ENCODE results near the gene GPR146. TPM values are rescaled to one million over a fixed set of nuclear protein-coding genes. Genes with fewer than 3 reads are reported as not detected.

The GPR146 gene
- total and polyA plus RNA-seq, 4 experiments from 2014 or later = 8.8 to 22.2 (median 10.1) TPM

DNA sequence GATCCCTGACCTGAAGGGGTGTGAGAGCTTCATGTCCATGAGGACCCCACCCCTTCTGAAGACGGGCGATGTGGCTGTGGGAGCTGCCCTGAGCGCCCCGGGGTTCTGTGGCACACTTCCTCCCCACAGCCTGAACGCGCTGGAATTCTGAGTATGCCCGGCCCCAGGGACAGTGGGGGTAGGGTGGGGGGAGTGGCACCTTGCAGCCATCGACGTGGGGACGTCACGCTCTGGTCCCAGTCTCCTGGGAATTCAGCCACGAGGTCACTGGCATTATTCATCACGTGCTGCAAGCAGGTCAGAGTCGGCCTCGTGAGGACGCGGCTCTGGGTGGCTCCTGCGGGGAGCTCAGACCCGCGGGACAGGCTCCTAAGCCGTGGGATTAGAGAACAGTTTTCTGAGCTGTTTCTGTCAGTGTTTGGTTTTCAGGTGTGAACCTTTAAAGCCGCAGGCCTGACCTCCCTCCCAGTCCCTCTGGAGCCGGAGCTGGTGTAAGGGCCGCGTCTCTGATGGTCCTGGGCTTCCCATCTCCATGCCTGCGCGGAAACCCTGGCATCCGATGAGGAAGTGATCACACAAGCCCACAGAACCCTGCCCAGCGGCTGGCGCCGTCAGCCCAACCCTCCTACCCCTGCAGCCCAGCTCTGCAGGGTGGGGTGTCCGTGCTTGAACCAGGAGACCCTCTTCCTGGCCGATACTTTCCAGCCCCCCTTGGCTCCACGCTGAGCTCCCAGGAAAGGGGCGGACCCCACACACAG is 16.1 kb downstream of the GPR146 start:
- peaks cover 21% of the 10 kb centered on the region for H3K4me1 ChIP-seq (ENCODE audit: insufficient read depth, low read length)
- ChIA-PET CTCF (ENCODE audit: partially characterized antibody) (interaction anchor here (1.3 to 11.9 kb wide), 2 partner anchors 8 to 65 kb away, joined by 4 to 359 read pairs; no protein-coding TSS in a partner anchor), POLR2A (ENCODE audit: partially characterized antibody) (interaction anchor here (0.7 to 1.2 kb wide), 3 partner anchors 13 to 85 kb away, joined by 3 to 5 read pairs (median 3); partner anchors contain the start of genes COX19 and GPR146)
- no peaks in the 10 kb centered on the region for H3K27me3 ChIP-seq (ENCODE audit: insufficient read depth, low read length)
- no peaks in the 10 kb centered on the region for H3K9me3 Mint-ChIP-seq
- no peak overlapping the region for H3K27ac Mint-ChIP-seq
- peaks cover 9 to 40% (median 21%) of the 10 kb centered on the region in 4 donors for H3K4me1 Mint-ChIP-seq
- H3K36me3 ChIP-seq (ENCODE audit: insufficient read depth, low read length) = no peaks in the 10 kb centered on the region
- H3K27ac ChIP-seq (ENCODE audit: low read depth, low read length) = no peak overlapping the region
- H3K4me3 Mint-ChIP-seq = no peak overlapping the region
- H3K27me3 Mint-ChIP-seq = no peaks in the 10 kb centered on the region
- DNase-seq = no peak
- H3K4me3 ChIP-seq (ENCODE audit: low read length in 2 of 2) = no peak overlapping the region
- intact Hi-C loops (cut with micrococcal nuclease) = no loop called here
- no peaks in the 10 kb centered on the region for H3K9me3 ChIP-seq (ENCODE audit: control insufficient read depth in 1 of 2, low read length in 2 of 2)
- H3K36me3 Mint-ChIP-seq = peaks cover 3 to 5% of the 10 kb centered on the region in 2 donors

DNA sequence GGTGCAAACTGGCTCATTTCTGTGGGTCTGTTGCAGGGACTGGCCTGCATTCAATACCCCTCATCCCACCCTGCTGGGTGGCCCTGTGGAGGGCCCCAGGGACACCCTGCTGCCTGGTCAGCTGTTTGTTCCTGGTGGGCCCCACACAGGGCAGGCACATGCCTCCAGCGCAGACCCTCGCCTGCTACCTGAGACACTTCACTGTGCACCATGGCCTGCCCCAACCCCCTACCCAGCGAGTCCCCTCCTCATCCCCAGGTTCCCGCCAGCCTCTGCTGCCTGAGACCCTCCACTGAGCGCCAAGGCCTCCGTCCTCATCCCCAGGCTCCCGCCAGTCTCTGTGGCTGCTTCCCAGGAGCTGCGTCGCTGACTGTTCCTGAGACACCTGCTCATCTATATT is 16.8 kb downstream of the GPR146 start:
- peak overlapping the region in 1 of 8 donors; percentile 26 for H3K4me3 Mint-ChIP-seq
- no peaks in the 10 kb centered on the region for H3K9me3 Mint-ChIP-seq
- H3K36me3 Mint-ChIP-seq = peaks cover 3 to 5% of the 10 kb centered on the region in 2 donors
- Histone ChIP-seq H3K9me3 (ENCODE audit: control insufficient read depth in 1 of 2, low read length in 2 of 2) (no peaks in the 10 kb centered on the region), H3K27me3 (ENCODE audit: insufficient read depth, low read length) (no peaks in the 10 kb centered on the region), H3K36me3 (ENCODE audit: insufficient read depth, low read length) (no peaks in the 10 kb centered on the region), H3K27ac (ENCODE audit: low read depth, low read length) (no peak overlapping the region), H3K4me1 (ENCODE audit: insufficient read depth, low read length) (peaks cover 21% of the 10 kb centered on the region), H3K4me3 (ENCODE audit: low read length in 2 of 2) (no peak overlapping the region)
- no peaks in the 10 kb centered on the region for H3K27me3 Mint-ChIP-seq
- ChIA-PET CTCF (ENCODE audit: partially characterized antibody) (interaction anchor here (0.9 to 11.9 kb wide), 2 partner anchors 13 to 66 kb away, joined by 3 to 359 read pairs; no protein-coding TSS in a partner anchor), POLR2A (ENCODE audit: partially characterized antibody) (interaction anchor here (1.2 kb wide), 1 partner anchor 86 kb away, joined by 3 read pairs; the partner anchor contains the start of gene COX19)
- no peak for DNase-seq
- no peak overlapping the region for H3K27ac Mint-ChIP-seq
- intact Hi-C loops (cut with micrococcal nuclease) = no loop called here
- peaks cover 12 to 39% (median 20%) of the 10 kb centered on the region in 4 donors for H3K4me1 Mint-ChIP-seq

DNA sequence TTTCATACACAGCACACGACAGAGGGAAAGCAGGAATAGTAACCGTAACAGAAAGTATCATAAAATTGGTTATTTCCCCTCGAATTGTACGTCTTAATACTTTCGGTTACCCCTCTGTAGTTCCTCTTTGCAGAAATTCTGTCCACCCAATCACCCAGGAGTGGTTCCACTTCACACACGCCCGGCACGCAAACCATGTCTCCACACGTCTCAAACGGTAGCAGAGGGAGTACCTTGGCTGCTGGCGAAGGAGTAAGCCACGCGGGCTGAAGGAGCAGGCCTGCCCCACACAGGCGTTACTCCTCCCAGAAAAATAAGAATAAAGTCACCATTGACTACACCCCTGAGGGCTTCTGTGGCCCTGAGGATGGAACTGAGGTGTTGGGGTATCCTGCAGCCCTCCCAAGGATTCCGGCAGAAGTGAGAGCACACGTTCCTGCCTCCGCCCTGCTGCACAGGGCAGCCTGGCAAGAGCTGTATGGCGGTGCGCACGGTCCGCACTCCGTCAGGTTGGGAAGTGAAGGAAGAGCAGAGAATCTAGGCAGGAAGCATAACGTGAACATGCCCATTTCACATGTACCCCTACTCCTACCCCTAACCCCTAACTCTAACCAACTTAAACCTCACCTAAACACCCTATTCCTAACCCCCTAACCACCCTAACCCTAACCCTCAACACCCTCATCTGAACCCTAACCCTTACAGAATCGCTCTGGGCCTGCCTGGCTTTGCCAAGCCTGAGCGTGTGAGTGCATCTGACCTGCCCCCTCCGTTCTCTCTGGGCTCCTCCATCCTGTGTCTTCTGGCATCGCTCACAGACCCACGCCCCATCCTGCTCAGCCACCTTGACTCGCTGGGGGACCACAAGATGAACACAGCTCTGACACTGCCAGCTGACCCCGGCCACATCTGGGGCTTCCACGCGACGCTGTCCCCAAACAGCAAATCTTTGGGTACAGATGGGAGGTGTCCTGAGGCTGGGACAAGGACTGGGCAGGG is 18.2 kb downstream of the GPR146 start:
- intact Hi-C loops (cut with micrococcal nuclease) = no loop called here
- no peak overlapping the region for H3K27ac ChIP-seq (ENCODE audit: low read depth, low read length)
- no peak for DNase-seq
- H3K36me3 ChIP-seq (ENCODE audit: insufficient read depth, low read length) = no peaks in the 10 kb centered on the region
- no peaks in the 10 kb centered on the region for H3K9me3 ChIP-seq (ENCODE audit: control insufficient read depth in 1 of 2, low read length in 2 of 2)
- peaks cover 12 to 39% (median 18%) of the 10 kb centered on the region in 4 donors for H3K4me1 Mint-ChIP-seq
- H3K36me3 Mint-ChIP-seq = peaks cover 3 to 5% of the 10 kb centered on the region in 2 donors
- no peak overlapping the region for H3K4me3 Mint-ChIP-seq
- no peaks in the 10 kb centered on the region for H3K27me3 ChIP-seq (ENCODE audit: insufficient read depth, low read length)
- peak overlapping the region in 4 of 7 donors; percentile 28 to 62 (median 38) for H3K27ac Mint-ChIP-seq
- no peak overlapping the region for H3K4me3 ChIP-seq (ENCODE audit: low read length in 2 of 2)
- ChIA-PET CTCF (ENCODE audit: partially characterized antibody) (interaction anchor here (11.9 kb wide), 1 partner anchor 67 kb away, joined by 359 read pairs; no protein-coding TSS in a partner anchor), POLR2A (ENCODE audit: partially characterized antibody) (no interaction called here)
- H3K9me3 Mint-ChIP-seq = no peaks in the 10 kb centered on the region
- no peaks in the 10 kb centered on the region for H3K27me3 Mint-ChIP-seq
- H3K4me1 ChIP-seq (ENCODE audit: insufficient read depth, low read length) = peaks cover 21% of the 10 kb centered on the region

DNA sequence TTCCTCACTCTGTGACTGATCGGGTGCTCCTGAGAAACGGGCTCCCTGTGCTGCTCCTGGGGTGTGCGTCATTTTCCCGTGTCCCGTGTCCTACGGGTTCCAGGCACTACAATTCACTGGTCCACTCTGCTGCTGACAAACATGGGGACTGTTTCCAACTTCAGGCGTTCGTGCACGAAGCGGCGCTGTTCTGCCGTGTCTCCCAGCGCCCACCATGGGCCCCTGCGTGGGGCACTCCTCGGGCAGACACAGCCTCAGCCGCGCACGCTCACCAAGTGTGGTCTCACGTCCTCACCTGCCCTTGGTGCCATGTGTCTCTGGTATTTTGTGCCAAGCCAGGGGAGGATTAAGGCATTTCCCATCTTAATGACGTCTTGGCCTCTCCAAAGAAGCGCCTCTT is 19.0 kb downstream of the GPR146 start:
- no peaks in the 10 kb centered on the region for H3K27me3 ChIP-seq (ENCODE audit: insufficient read depth, low read length)
- DNase-seq = no peak
- POLR2A ChIA-PET (ENCODE audit: partially characterized antibody) = no interaction called here
- H3K9me3 ChIP-seq (ENCODE audit: control insufficient read depth in 1 of 2, low read length in 2 of 2) = no peaks in the 10 kb centered on the region
- intact Hi-C loops (cut with micrococcal nuclease) = no loop called here
- H3K4me1 ChIP-seq (ENCODE audit: insufficient read depth, low read length) = peaks cover 20% of the 10 kb centered on the region
- H3K4me1 Mint-ChIP-seq = peaks cover 12 to 39% (median 18%) of the 10 kb centered on the region in 4 donors
- no peaks in the 10 kb centered on the region for H3K9me3 Mint-ChIP-seq
- H3K36me3 ChIP-seq (ENCODE audit: insufficient read depth, low read length) = no peaks in the 10 kb centered on the region
- H3K27ac Mint-ChIP-seq = no peak overlapping the region
- no peaks in the 10 kb centered on the region for H3K27me3 Mint-ChIP-seq
- no peak overlapping the region for H3K4me3 Mint-ChIP-seq
- CTCF ChIA-PET (ENCODE audit: partially characterized antibody) = interaction anchor here (11.9 kb wide), 1 partner anchor 68 kb away, joined by 359 read pairs; no protein-coding TSS in a partner anchor
- H3K4me3 ChIP-seq (ENCODE audit: low read length in 2 of 2) = no peak overlapping the region
- H3K36me3 Mint-ChIP-seq = peaks cover 3 to 5% of the 10 kb centered on the region in 2 donors
- H3K27ac ChIP-seq (ENCODE audit: low read depth, low read length) = no peak overlapping the region

DNA sequence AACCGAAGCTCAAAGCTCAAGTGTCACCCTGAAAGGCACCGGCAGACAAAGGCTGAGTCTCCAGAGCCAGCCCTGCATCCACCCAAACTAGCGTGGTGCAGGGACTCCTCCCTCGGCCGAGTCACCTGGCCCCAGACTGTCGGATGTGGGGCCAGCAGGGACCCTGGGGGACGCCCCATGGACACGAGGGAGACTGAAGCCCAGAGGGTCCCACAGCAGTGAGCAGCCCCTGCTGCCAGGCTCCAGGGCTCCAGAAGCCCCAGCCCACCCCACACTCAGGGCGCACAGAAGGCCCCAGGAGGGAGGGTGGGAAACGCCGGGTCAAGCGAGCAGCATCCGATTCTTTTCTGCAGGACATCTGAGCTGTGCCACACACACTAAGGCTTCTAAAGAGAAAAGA is 20.2 kb downstream of the GPR146 start:
- CTCF ChIA-PET (ENCODE audit: partially characterized antibody) = interaction anchor here (0.6 to 11.9 kb wide), 10 partner anchors 10 to 155 kb away, joined by 3 to 359 read pairs (median 8); partner anchors contain the start of genes COX19 and GPR146
- Mint-ChIP-seq H3K9me3 (no peaks in the 10 kb centered on the region), H3K27me3 (no peaks in the 10 kb centered on the region), H3K27ac (no peak overlapping the region), H3K4me1 (peaks cover 6 to 28% (median 12%) of the 10 kb centered on the region in 4 donors), H3K4me3 (no peak overlapping the region), H3K36me3 (no peaks in the 10 kb centered on the region)
- Histone ChIP-seq H3K4me3 (ENCODE audit: low read length in 2 of 2) (no peak overlapping the region), H3K27me3 (ENCODE audit: insufficient read depth, low read length) (no peaks in the 10 kb centered on the region), H3K4me1 (ENCODE audit: insufficient read depth, low read length) (peaks cover 11% of the 10 kb centered on the region), H3K27ac (ENCODE audit: low read depth, low read length) (no peak overlapping the region), H3K36me3 (ENCODE audit: insufficient read depth, low read length) (no peaks in the 10 kb centered on the region), H3K9me3 (ENCODE audit: control insufficient read depth in 1 of 2, low read length in 2 of 2) (no peaks in the 10 kb centered on the region)
- POLR2A ChIA-PET (ENCODE audit: partially characterized antibody) = interaction anchor here (2.0 to 2.5 kb wide), 2 partner anchors 20 to 71 kb away, joined by 13 to 44 read pairs; partner anchors contain the start of gene GPR146
- intact Hi-C loops (cut with micrococcal nuclease) = loop anchor here (2.0 kb wide), 1 partner anchor 20 kb away; the partner anchor contains the start of gene GPR146
- no peak for DNase-seq

DNA sequence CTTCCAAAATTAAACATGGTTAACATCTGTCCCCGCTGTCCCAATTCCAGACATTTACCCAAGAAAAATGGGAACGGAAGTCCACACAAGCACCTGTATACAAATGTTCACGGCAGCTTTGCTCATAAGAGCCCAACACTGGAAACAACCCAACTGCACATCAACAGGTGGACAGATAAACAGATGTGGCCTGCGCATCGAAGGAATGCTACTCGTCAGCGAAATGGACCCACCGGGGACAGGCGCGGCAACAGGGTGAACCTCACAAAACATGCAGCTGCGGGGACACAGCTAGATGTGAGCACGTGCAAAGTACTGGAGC is 20.9 kb downstream of the GPR146 start:
- Mint-ChIP-seq H3K27ac (no peak overlapping the region), H3K9me3 (no peaks in the 10 kb centered on the region), H3K36me3 (no peaks in the 10 kb centered on the region), H3K27me3 (no peaks in the 10 kb centered on the region), H3K4me3 (peak overlapping the region in 7 of 8 donors; percentile 25 to 79 (median 72)), H3K4me1 (peaks cover 6 to 28% (median 12%) of the 10 kb centered on the region in 4 donors)
- intact Hi-C loops (cut with micrococcal nuclease) = loop anchor here (1.0 to 2.0 kb wide), 3 partner anchors 20 to 156 kb away; partner anchors contain the start of gene GPR146
- ChIA-PET POLR2A (ENCODE audit: partially characterized antibody) (interaction anchor here (0.7 to 2.5 kb wide), 4 partner anchors 20 to 90 kb away, joined by 3 to 44 read pairs (median 8); partner anchors contain the start of genes COX19 and GPR146), CTCF (ENCODE audit: partially characterized antibody) (interaction anchor here (0.8 to 11.9 kb wide), 22 partner anchors 10 to 156 kb away, joined by 3 to 359 read pairs (median 7); partner anchors contain the start of genes COX19 and GPR146)
- Histone ChIP-seq H3K27me3 (ENCODE audit: insufficient read depth, low read length) (no peaks in the 10 kb centered on the region), H3K27ac (ENCODE audit: low read depth, low read length) (no peak overlapping the region), H3K9me3 (ENCODE audit: control insufficient read depth in 1 of 2, low read length in 2 of 2) (no peaks in the 10 kb centered on the region), H3K4me1 (ENCODE audit: insufficient read depth, low read length) (peaks cover 11% of the 10 kb centered on the region), H3K36me3 (ENCODE audit: insufficient read depth, low read length) (no peaks in the 10 kb centered on the region), H3K4me3 (ENCODE audit: low read length in 2 of 2) (peak overlapping the region in 1 of 2 donors; percentile 42)
- no peak for DNase-seq
